Dedifferentiated amniotic fluid mesenchymal stem cell (primary cell): Measurements from ENCODE around the gene CACNA2D4.

ENCODE experiments used
- DNase-seq: peaks from one replicate; pipeline ENCODE4 v3.0.0-alpha.2; 2016; ENCODE audit errors: extremely low spot score

Gene CACNA2D4

DNA sequence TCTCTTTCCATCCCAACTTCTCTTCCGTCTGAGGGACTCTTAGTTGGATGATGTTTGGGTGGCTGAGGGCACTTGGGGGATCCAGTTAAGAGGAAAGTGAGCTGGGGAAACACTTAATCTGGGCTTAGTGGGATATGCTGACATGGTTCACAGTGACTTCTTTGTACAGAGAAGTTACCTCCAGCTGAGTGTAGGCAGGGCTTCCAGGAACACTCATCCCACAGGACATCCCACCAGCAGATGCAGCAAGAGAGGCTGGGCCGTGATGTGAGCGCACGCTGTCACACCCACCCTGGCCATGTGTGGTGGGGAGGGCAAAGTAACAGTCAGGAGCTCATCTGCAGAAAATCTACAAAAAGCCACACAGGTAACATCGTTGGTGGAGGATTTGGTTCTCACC, 832 bp upstream of the CACNA2D4 start:
- no peak for DNase-seq

DNA sequence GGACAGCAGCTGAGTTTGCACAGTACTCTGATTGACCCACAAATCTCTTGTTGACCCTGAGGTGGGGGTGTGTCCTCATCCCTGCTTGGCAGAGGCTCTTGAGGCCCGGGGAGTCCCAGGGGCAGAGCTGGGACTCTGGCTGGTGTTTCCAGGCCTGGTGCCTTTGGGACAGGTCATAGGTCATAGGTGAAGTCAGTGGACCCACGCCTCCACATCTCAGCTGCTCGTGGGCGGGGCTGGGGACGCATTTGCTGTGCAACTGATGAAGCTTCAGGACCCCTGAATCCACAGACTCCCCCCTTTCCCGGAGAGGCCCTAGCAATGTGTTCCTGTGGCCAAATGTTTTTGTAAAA, 408 bp upstream of the CACNA2D4 start:
- no peak for DNase-seq

- no peak for DNase-seq
These were observed 1.0 kb downstream of the CACNA2D4 start for GRCh38 chr12:1917172-1918070.

- no peak for DNase-seq
These were observed 1.9 kb downstream of the CACNA2D4 start for GRCh38 chr12:1916371-1917171.

- no peak for DNase-seq
These were observed 3.1 kb downstream of the CACNA2D4 start for GRCh38 chr12:1915082-1915968.

DNA sequence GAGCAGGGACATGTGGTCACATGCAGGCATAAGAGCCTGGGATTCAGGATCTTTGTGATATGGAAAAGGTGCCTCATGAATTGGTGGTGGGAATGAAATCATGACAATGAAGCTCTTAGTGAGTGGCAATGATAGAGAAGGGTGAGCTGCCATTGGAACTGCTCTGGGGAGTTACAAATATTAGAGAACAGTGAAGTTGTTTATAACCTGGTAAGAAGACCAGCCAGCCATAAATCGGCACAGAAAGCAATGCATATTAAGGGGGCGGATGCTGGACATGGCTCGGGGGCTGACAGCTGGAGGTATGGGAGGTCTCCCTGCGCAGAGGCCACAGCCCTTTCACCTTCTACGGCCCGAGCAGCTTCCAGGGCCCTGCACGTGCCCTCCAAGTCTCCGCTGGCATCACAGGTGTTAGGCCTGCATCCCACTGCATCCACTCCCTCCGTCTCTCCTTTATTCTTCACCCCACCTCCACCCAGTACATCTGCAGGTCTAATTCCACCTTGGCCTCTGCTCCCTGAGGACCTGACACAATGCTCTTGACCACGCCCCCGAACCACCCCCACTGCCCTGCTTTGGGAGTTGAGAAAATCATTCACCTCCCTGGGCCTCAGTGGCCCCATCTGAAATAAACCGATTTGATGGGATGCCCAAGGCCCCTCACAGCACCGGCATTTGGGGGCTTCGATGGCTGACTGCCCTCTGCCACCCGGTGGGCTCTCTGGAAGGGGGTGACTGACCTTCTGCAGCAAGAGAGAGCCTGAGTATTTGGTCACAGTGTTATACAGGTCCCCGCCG, 4.1 kb downstream of the CACNA2D4 start:
- no peak for DNase-seq

GRCh38 chr12:1913377-1914113, 4.9 kb downstream of the CACNA2D4 start:
- DNase-seq: no peak

GRCh38 chr12:1912580-1913376, 5.7 kb downstream of the CACNA2D4 start:
- no peak for DNase-seq

- no peak for DNase-seq
These were observed 6.6 kb downstream of the CACNA2D4 start for GRCh38 chr12:1911598-1912575.

DNA sequence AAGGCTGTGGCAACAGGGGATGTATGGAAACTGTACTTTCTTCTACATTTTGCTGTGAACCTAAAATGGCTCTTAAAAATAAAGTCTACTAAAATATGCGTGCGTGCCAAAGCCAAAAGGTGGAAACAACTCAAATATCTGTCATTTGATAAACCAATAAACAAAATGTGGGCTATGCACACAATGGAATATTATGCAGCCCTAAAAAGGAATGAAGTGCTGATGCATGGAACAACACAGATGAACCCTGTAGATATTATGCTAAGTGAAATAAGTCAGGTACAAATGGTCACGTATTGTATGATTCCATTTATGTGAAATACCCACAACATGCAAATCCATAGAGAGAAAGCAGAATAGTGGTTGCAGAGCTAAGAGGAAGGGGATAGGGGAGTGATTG, 8.0 kb downstream of the CACNA2D4 start:
- no peak for DNase-seq

DNA sequence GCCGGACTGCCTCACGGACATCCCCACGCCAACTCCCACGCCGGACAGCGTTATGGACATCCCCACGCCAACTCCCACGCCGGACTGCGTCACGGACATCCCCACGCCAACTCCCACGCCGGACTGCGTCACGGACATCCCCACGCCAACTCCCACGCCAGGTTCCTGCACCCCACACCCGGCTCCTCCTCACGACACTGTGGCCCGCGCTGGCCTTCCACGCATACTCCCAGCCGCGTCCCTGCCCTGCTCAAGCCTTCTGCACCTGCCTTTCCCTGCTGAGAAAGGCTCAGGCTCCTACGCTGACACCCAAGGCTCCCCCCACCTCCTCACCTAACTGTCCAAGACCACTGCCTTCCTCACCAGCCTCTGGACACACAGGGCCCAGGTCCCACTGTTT, 9.7 kb downstream of the CACNA2D4 start:
- DNase-seq: no peak

DNA sequence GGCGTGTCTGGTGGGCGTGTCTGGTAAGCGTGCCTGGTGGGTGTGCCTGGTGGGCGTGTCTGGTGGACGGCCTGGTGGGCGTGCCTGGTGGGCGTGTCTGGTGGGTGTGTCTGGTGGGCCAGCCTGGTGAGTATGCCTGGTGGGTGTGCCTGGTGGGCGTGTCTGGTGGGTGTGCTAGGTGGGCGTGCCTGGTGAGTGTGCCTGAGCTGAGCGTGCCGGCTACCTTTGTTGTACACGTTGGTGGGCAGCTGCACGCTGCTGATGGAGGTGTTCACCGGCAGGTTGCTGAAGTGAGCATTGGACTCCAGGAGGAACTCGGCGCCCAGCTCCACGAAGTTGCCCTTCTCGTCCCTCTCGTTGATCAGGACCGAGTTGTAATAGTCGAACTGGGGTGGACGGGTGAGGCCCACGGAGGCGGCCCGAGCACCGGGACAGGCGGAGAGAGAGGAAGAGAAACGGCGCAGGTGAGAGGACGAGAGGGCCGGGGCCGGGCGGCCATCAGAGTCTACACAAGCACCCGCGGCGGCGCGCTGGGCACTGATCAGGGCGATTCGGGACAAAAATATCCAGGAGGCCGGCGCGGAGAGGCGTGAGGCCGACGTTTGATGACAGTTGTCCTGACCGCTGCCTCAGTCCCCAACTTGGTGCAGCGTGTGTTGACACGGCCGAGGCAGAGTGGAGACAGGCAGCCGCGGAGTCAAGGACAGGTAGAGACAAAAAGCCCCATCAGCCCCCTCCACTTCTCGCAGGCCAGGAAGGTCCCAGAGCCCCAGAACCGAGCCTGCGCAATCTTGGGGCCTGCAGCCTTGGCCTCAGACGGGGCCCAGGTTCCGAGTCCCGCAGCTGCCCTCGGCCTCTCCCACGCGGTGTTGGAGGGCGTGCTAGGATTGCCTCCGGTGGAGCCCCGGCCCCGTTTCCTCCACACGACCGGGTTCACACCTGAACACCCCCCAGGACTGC, 10.5 kb downstream of the CACNA2D4 start:
- DNase-seq: no peak

DNA sequence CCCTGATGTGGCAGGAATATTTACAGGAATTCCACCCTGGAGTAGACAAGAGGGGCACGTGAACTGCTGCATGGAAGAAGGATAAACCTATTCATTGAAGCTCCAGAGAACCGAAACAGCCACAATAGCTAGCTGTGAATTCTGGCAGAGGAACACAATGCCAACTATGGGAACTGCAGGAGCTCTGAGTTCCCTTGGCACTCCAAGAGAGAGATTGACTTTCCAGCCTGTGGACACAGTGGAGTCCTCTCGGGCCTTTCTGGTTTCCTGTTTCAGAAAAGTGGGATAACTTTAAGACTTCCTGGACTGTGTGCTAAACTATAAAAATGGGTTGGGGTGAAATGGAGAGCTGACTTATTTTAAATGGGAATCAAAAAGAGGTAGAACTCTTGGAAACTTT, 11.9 kb downstream of the CACNA2D4 start:
- DNase-seq: no peak

DNA sequence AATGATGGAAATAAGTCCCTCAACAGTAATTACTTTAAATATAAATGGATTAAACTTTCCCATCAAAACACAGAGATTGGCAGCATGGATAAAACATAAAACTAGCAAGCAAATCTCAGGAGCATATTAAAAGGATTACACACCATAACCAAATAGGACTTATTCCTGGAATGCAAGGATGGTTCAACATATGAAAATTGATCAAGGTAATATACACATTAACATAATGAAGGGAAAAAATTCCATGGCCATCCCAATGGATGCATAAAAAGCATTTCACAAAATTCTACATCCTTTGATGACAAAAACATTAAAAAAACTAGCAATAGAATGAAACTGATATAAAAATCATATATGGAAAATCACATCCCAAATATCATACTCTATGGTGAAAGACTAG, 13.6 kb downstream of the CACNA2D4 start:
- DNase-seq: no peak

GRCh38 chr12:1896964-1897363, 21.5 kb downstream of the CACNA2D4 start:
- DNase-seq: no peak

GRCh38 chr12:1890810-1891209, 27.6 kb downstream of the CACNA2D4 start:
- DNase-seq: no peak

DNA sequence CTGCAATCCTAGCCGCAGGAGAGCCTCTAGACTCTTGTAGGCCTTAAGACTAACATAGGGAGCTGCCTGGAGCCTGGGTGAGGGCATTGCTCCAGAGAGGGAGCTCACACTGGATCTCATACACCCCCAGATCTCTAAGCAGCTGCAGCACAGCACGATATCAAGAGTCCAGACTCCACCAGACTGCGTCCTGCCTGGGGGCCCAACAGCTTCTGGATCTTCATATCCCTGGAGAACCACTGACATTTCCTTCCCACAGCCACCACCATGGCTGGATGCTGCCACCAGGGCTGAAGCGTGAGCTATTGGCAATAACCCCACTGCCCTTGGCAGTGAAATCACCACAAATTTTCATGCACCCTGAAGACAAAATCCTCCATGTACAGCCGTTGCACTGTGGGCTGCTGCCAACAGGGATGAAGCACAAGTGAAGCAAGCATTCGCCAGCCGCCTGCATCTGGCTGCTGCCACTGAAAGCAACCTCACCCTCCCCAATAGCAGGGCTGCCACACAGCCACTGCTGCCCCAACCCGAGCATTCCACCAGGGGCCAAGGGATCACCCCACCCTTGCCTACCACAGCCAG, 28.2 kb downstream of the CACNA2D4 start:
- DNase-seq: no peak
